Parathyroid adenoma (tissue), 2 donors: Measurements from ENCODE around the gene INS.
A peak's percentile ranks its signal among the peaks of the same experiment; 100 is the strongest.

ENCODE experiments used
- H2AFZ ChIP-seq: fragments of 300-600 bp; sonication (generic); one replicate; pipeline ENCODE4 v1.7.0; 2017; ENCODE audit warnings: antibody characterized with exemption, mild to moderate bottlenecking
- H3K27ac ChIP-seq: fragments of 300-600 bp; sonication (generic); one replicate; pipeline ENCODE4 v1.7.0; 2017
- H3K27me3 ChIP-seq: fragments of 300-600 bp; sonication (generic); one replicate; pipeline ENCODE4 v1.7.0; 2017; ENCODE audit warnings: low read length; ENCODE audit not compliant: control insufficient read depth, insufficient read depth
- H3K36me3 ChIP-seq: fragments of 300-600 bp; sonication (generic); one replicate; pipeline ENCODE4 v1.7.0; 2017; ENCODE audit warnings: low read length; ENCODE audit not compliant: control insufficient read depth, insufficient read depth
- H3K4me1 ChIP-seq: fragments of 300-600 bp; sonication (generic); one replicate; pipeline ENCODE4 v1.7.0; 2017; ENCODE audit warnings: control low read depth
- H3K4me2 ChIP-seq: fragments of 300-600 bp; sonication (generic); one replicate; pipeline ENCODE4 v1.7.0; 2017; ENCODE audit warnings: low read length
- H3K4me3 ChIP-seq: fragments of 300-600 bp; sonication (generic); one replicate; pipeline ENCODE4 v1.7.0; 2017; ENCODE audit warnings: low read depth, low read length
- H3K79me2 ChIP-seq: fragments of 300-600 bp; sonication (generic); one replicate; pipeline ENCODE4 v1.7.0; 2017; ENCODE audit warnings: control low read depth
- H3K9ac ChIP-seq: fragments of 300-600 bp; sonication (generic); one replicate; pipeline ENCODE4 v1.7.0; 2017; ENCODE audit warnings: mild to moderate bottlenecking
- H3K9me3 ChIP-seq: fragments of 300-600 bp; sonication (generic); one replicate; pipeline ENCODE4 v1.7.0; 2017; ENCODE audit warnings: low read length; ENCODE audit not compliant: control insufficient read depth
- CTCF ChIP-seq: fragments of 300-600 bp; sonication (generic); IDR thresholded peaks from one replicate; pipeline ENCODE4 v1.7.0; 2017; ENCODE audit warnings: antibody characterized with exemption, mild to moderate bottlenecking
- donor health status: primary hyperparathyroidism.

The INS gene

GRCh38 chr11:2202071-2202899 is 41.3 kb upstream of the INS start:
- no peak overlapping the region for H3K4me3 ChIP-seq
- H2AFZ ChIP-seq, result peak overlapping the region; percentile 53
- no peak overlapping the region for H3K4me2 ChIP-seq
- no peaks in the 10 kb centered on the region for H3K27me3 ChIP-seq
- no peaks in the 10 kb centered on the region for H3K4me1 ChIP-seq
- no peak overlapping the region for H3K9ac ChIP-seq
- TF ChIP-seq CTCF, result no peak
- peak overlapping the region; percentile 30 for H3K27ac ChIP-seq
- H3K9me3 ChIP-seq, result no peaks in the 10 kb centered on the region
- H3K36me3 ChIP-seq, result no peaks in the 10 kb centered on the region
- H3K79me2 ChIP-seq, result no peaks in the 10 kb centered on the region

- no peaks in the 10 kb centered on the region for H3K79me2 ChIP-seq
- H3K4me1 ChIP-seq, result no peaks in the 10 kb centered on the region
- TF ChIP-seq CTCF, result no peak
- H2AFZ ChIP-seq, result no peak overlapping the region
- H3K4me2 ChIP-seq, result no peak overlapping the region
- H3K9ac ChIP-seq, result no peak overlapping the region
- no peaks in the 10 kb centered on the region for H3K9me3 ChIP-seq
- no peak overlapping the region for H3K4me3 ChIP-seq
- H3K27ac ChIP-seq, result no peak overlapping the region
- H3K36me3 ChIP-seq, result no peaks in the 10 kb centered on the region
- H3K27me3 ChIP-seq, result no peaks in the 10 kb centered on the region
These were observed 40.5 kb upstream of the INS start for GRCh38 chr11:2201542-2201941.

- Histone ChIP-seq H3K4me3 (no peak overlapping the region), H3K27ac (no peak overlapping the region), H2AFZ (no peak overlapping the region), H3K79me2 (no peaks in the 10 kb centered on the region), H3K9ac (no peak overlapping the region), H3K36me3 (no peaks in the 10 kb centered on the region), H3K9me3 (no peaks in the 10 kb centered on the region), H3K4me1 (no peaks in the 10 kb centered on the region), H3K4me2 (no peak overlapping the region), H3K27me3 (no peaks in the 10 kb centered on the region)
- no peak for TF ChIP-seq CTCF
These were observed 40.0 kb upstream of the INS start for GRCh38 chr11:2200957-2201519.

GRCh38 chr11:2200536-2200935 is 39.5 kb upstream of the INS start:
- H3K79me2 ChIP-seq, result no peaks in the 10 kb centered on the region
- no peak for TF ChIP-seq CTCF
- H3K36me3 ChIP-seq, result no peaks in the 10 kb centered on the region
- no peak overlapping the region for H3K9ac ChIP-seq
- no peak overlapping the region for H2AFZ ChIP-seq
- no peak overlapping the region for H3K4me3 ChIP-seq
- H3K9me3 ChIP-seq, result no peaks in the 10 kb centered on the region
- H3K4me2 ChIP-seq, result no peak overlapping the region
- H3K27me3 ChIP-seq, result no peaks in the 10 kb centered on the region
- H3K4me1 ChIP-seq, result no peaks in the 10 kb centered on the region
- H3K27ac ChIP-seq, result no peak overlapping the region
